ENCODE measurements around the gene CELSR3. TPM values are rescaled to one million over a fixed set of nuclear protein-coding genes. Genes with fewer than 3 reads are reported as not detected.

The CELSR3 gene
- total RNA-seq, 2 experiments from 2014 or later: 4.9 to 5.0 TPM

DNA sequence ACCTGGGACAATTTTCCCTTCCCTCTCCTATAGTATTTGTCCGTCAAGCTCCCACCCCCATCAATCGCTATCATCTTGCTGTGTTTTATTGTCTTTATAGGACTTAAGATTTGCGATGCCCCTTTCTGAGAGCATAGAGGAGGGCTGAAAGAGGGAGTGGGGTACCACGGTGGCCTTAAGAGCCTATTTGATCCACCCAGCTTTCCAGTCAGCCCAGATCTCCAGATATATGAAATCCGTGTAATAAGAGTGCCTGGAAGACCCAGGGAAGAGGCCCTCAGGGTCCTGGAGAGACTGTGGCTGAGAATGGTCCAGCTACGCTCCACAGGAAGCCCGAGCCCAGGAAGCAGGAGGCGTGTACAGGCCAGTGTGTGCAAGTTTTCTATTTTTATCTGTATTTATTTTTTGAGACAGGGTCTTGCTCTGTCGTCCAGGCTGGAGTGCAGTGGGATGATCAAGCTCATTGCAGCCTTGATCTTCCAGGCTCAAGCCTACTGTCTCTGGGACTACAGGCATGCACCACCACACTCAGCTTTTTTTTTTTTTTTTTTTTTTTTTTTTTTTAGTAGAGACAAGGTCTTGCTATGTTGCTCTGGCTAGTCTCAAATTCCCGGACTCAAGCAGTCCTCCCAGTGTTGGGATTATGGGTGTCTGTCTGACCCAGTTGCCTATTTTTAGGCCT, 24.0 kb upstream of the CELSR3 start:
- peaks cover 65% of the 10 kb centered on the region for H3K36me3 Mint-ChIP-seq (ENCODE audit: low read depth)

DNA sequence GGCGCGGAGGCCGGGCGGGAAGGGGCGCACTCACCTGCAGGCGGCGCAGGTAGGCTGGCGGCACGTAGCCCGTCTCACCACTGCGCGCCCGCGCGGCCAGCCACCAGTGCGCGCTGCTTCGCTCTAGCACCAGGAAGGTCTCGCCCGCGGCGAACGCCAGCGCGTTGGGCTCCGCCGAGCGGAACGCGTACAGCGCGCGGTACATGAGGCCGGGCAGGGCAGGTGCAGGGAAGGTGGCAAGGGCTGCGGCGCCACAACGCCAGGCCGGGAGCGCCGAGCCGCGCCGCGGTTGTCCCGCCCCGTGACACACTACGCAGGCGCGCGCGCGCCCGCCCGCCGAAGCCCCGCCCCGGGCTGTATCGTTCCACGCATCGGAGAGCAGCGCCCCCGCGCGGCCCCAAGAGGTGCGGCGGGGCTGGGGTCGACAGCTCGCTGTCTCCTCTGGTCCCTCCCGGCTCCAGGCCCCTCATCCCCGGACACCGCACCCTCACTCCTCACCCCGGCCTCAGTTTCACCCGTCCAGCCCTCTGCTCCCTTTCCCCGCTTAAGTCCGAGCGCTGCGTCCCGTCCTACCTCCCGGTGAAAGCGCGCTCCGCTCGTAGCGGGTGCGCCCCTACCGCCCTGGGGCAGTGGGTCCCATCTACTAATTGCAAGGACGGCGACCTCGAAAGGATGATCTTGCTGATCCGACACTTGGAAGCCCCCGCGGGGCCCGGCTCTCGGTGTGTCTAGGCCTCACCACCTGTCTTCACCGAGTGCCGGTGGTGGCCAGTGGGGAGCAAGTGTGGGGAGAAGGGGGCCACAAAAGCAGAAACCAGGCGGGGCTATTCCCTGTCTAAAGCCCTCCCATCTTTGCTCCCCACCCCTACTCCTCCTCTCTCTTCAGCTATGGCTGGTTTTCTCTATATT, 23.2 kb upstream of the CELSR3 start, which contains the start of gene NCKIPSD:
NCKIPSD (minus strand) TSS at position 313 of the 909 bp plus-strand sequence; CDS start at position 205, 108 bp downstream.
- Mint-ChIP-seq H3K27ac (peak within 1 kb of the TSS; percentile 79), H3K9me3 (no peaks in the 10 kb centered on the region), H3K4me3 (peak within 1 kb of the TSS; percentile 97), H3K36me3 (ENCODE audit: low read depth) (peaks cover 65% of the 10 kb centered on the region), H3K27me3 (no peaks in the 10 kb centered on the region), H3K4me1 (ENCODE audit: low read depth) (peaks cover 33% of the 10 kb centered on the region)
- DNase-seq (peak; percentile 83 to 96 (median 90)), ATAC-seq (ENCODE audit: poor library complexity) (peak; percentile 90)
- CTCF ChIA-PET: interaction anchor here (0.6 to 1.7 kb wide), 22 partner anchors 9 to 597 kb away, joined by 3 to 6 read pairs (median 4); partner anchors contain the start of genes IP6K2, PRKAR2A, SLC25A20 and UQCRC1
- H3K36me3 ChIP-seq (ENCODE audit: insufficient read depth, low read length): peaks cover 51% of the 10 kb centered on the region
- POLR2A ChIA-PET: interaction anchor here (0.5 to 1.8 kb wide), 8 partner anchors 29 to 446 kb away, joined by 3 to 6 read pairs (median 5); partner anchors contain the start of genes IP6K2, PRKAR2A, QRICH1 and SLC25A20
- no peaks in the 10 kb centered on the region for H3K9me3 ChIP-seq (ENCODE audit: control insufficient read depth in 1 of 2, insufficient read depth in 1 of 2, low read length in 2 of 2)
- H3K4me1 ChIP-seq (ENCODE audit: insufficient read depth, low read length): peaks cover 31% of the 10 kb centered on the region
- H3K27me3 ChIP-seq (ENCODE audit: control insufficient read depth in 1 of 2, insufficient read depth in 2 of 2, low read length in 2 of 2): no peaks in the 10 kb centered on the region
- peak within 1 kb of the TSS; percentile 69 for H3K4me3 ChIP-seq (ENCODE audit: low read length)
- TF ChIP-seq, protein P1, sequence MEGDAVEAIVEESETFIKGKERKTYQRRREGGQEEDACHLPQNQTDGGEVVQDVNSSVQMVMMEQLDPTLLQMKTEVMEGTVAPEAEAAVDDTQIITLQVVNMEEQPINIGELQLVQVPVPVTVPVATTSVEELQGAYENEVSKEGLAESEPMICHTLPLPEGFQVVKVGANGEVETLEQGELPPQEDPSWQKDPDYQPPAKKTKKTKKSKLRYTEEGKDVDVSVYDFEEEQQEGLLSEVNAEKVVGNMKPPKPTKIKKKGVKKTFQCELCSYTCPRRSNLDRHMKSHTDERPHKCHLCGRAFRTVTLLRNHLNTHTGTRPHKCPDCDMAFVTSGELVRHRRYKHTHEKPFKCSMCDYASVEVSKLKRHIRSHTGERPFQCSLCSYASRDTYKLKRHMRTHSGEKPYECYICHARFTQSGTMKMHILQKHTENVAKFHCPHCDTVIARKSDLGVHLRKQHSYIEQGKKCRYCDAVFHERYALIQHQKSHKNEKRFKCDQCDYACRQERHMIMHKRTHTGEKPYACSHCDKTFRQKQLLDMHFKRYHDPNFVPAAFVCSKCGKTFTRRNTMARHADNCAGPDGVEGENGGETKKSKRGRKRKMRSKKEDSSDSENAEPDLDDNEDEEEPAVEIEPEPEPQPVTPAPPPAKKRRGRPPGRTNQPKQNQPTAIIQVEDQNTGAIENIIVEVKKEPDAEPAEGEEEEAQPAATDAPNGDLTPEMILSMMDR (IDR thresholded peaks at IDR 0.05): peak; percentile 83
- H3K27ac ChIP-seq (ENCODE audit: low read depth in 1 of 2, low read length in 2 of 2): peak within 1 kb of the TSS; percentile 32 to 44
- intact Hi-C loops (cut with DNase I, micrococcal nuclease): loop anchor here (1.0 to 10.0 kb wide), 6 partner anchors 31 to 1819 kb away; partner anchors contain the start of genes CACNA2D2 (in 1 of the 2), ELP6 (in 1 of the 2), IP6K2 (in 1 of the 2) and SLC26A6 (in 1 of the 2)

More for the DNA sequence above, 24.0 kb upstream of the CELSR3 start:
- H3K4me1 ChIP-seq (ENCODE audit: insufficient read depth, low read length): peaks cover 31% of the 10 kb centered on the region
- Mint-ChIP-seq H3K4me3 (peak overlapping the region; percentile 97), H3K27me3 (no peaks in the 10 kb centered on the region), H3K27ac (peak overlapping the region; percentile 79), H3K9me3 (no peaks in the 10 kb centered on the region), H3K4me1 (ENCODE audit: low read depth) (peaks cover 32% of the 10 kb centered on the region)
- peak overlapping the region; percentile 69 for H3K4me3 ChIP-seq (ENCODE audit: low read length)
- TF ChIP-seq, protein P1 (IDR thresholded peaks at IDR 0.05): no peak
- DNase-seq: peak in 1 of 14 experiments; percentile 23
- ChIA-PET POLR2A (interaction anchor here (1.3 to 1.8 kb wide), 6 partner anchors 30 to 407 kb away, joined by 3 to 6 read pairs (median 5); partner anchors contain the start of genes IP6K2, QRICH1, SLC25A20 and SLC26A6), CTCF (interaction anchor here (0.7 to 1.7 kb wide), 12 partner anchors 10 to 471 kb away, joined by 3 to 6 read pairs (median 4); partner anchors contain the start of gene UQCRC1)
- intact Hi-C loops (cut with DNase I, micrococcal nuclease): loop anchor here (1.0 to 10.0 kb wide), 4 partner anchors 266 to 1818 kb away; partner anchors contain the start of genes CACNA2D2 (in 1 of the 2) and ELP6 (in 1 of the 2)
- peak overlapping the region; percentile 32 to 44 for H3K27ac ChIP-seq (ENCODE audit: low read depth in 1 of 2, low read length in 2 of 2)
- no peak for ATAC-seq (ENCODE audit: poor library complexity)
- H3K36me3 ChIP-seq (ENCODE audit: insufficient read depth, low read length): peaks cover 50% of the 10 kb centered on the region
- H3K9me3 ChIP-seq (ENCODE audit: control insufficient read depth in 1 of 2, insufficient read depth in 1 of 2, low read length in 2 of 2): no peaks in the 10 kb centered on the region
- no peaks in the 10 kb centered on the region for H3K27me3 ChIP-seq (ENCODE audit: control insufficient read depth in 1 of 2, insufficient read depth in 2 of 2, low read length in 2 of 2)

DNA sequence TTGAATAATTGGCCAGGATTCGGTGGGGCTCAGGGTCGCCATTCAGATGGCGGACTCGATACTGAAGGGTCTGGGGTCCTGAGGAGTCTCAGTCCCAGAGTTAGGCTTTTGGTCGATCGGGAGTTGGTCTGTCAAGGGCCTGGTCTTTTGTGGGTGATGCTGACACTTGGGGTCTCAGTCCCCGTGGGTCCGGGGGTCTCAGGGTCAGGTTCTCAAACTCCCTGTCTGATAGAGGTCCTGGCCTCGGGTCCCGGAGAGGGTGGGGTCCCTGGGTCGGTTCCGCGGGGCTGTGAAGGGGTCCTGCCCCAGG, 22.6 kb upstream of the CELSR3 start:
- H3K4me3 Mint-ChIP-seq: peak overlapping the region; percentile 97
- peaks cover 53% of the 10 kb centered on the region for H3K36me3 ChIP-seq (ENCODE audit: insufficient read depth, low read length)
- TF ChIP-seq, protein P1 (IDR thresholded peaks at IDR 0.05): no peak
- peaks cover 69% of the 10 kb centered on the region for H3K36me3 Mint-ChIP-seq (ENCODE audit: low read depth)
- H3K27me3 Mint-ChIP-seq: no peaks in the 10 kb centered on the region
- peak overlapping the region; percentile 79 for H3K27ac Mint-ChIP-seq
- ChIA-PET CTCF (interaction anchor here (1.0 to 1.7 kb wide), 8 partner anchors 30 to 596 kb away, joined by 3 to 6 read pairs (median 4); partner anchors contain the start of genes SLC25A20 and UQCRC1), POLR2A (interaction anchor here (0.5 to 1.8 kb wide), 7 partner anchors 29 to 446 kb away, joined by 3 to 6 read pairs (median 5); partner anchors contain the start of genes IP6K2, PRKAR2A, QRICH1 and UQCRC1)
- DNase-seq (no peak), ATAC-seq (ENCODE audit: poor library complexity) (no peak)
- H3K9me3 Mint-ChIP-seq: no peaks in the 10 kb centered on the region
- peak overlapping the region in 1 of 2 donors; percentile 32 for H3K27ac ChIP-seq (ENCODE audit: low read depth in 1 of 2, low read length in 2 of 2)
- no peaks in the 10 kb centered on the region for H3K9me3 ChIP-seq (ENCODE audit: control insufficient read depth in 1 of 2, insufficient read depth in 1 of 2, low read length in 2 of 2)
- peaks cover 31% of the 10 kb centered on the region for H3K4me1 ChIP-seq (ENCODE audit: insufficient read depth, low read length)
- H3K4me1 Mint-ChIP-seq (ENCODE audit: low read depth): peaks cover 40% of the 10 kb centered on the region
- peak overlapping the region; percentile 69 for H3K4me3 ChIP-seq (ENCODE audit: low read length)
- intact Hi-C loops (cut with DNase I, micrococcal nuclease): loop anchor here (2.0 to 10.0 kb wide), 5 partner anchors 32 to 1820 kb away; partner anchors contain the start of genes CACNA2D2 (in 1 of the 2), ELP6 (in 1 of the 2), IP6K2 (in 1 of the 2) and SLC26A6 (in 1 of the 2)
- H3K27me3 ChIP-seq (ENCODE audit: control insufficient read depth in 1 of 2, insufficient read depth in 2 of 2, low read length in 2 of 2): no peaks in the 10 kb centered on the region
